Activated CD8-positive, alpha-beta memory T cell treated with anti-CD3 and anti-CD28 coated beads, Interleukin-2, amount 50 U/mL, for 1 hour (primary cell): ENCODE measurements around the gene TSPAN18.

Source experiments
- DNase-seq: peaks from one replicate; pipeline ENCODE4 v3.0.0-alpha.2; 2020; ENCODE audit errors: extremely low read depth

TSPAN18 gene

GRCh38 chr11:44978274-44978960 is 251.7 kb downstream of the TSPAN18 start:
- no peak for DNase-seq

- DNase-seq = no peak
Observed at GRCh38 chr11:44978961-44979331, 252.2 kb downstream of the TSPAN18 start.

- DNase-seq = no peak
Observed at GRCh38 chr11:44979543-44980399, 253.0 kb downstream of the TSPAN18 start.

- DNase-seq = no peak
Observed at GRCh38 chr11:44980533-44981427, 254.0 kb downstream of the TSPAN18 start.
